GM18508 (cell line): ENCODE results near the gene ITGAL.
"Not testable (repeated sequence)": the region's sequence is repeated elsewhere in the genome, so short reads cannot be mapped to it uniquely, and the experiment has no call there.

Experiments used
- ATAC-seq: cut with Tn5 transposase; IDR thresholded peaks from one replicate; pipeline ENCODE4 v1.9.1; 2021; ENCODE audit warnings: moderate number of reproducible peaks; ENCODE audit not compliant: insufficient read depth, unreplicated experiment

ITGAL gene

DNA sequence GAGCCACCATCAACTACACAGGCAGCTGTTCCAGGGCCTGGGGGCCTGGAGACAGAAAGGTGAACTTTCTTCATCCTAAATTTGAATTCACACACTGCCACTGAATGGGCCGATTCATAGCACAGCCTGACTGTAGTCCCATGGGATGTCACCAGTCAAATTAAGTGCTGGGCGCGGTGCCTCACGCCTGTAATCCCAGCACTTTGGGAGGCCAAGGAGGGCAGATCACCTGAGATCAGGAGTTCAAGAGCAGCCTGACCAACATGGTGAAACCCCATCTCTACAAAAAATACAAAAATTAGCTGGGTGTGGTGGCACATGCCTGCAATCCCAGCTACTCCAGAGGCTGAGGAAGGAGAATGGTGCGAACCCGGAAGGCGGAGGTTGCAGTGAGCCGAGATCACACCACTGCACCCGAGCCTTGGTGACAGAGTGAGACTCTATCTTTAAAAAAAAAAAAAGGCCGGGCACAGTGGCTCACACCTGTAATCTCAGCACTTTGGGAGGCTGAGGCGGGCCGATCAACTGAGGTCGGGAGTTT, 67.5 kb downstream of the ITGAL start:
- not testable (repeated sequence) for ATAC-seq

DNA sequence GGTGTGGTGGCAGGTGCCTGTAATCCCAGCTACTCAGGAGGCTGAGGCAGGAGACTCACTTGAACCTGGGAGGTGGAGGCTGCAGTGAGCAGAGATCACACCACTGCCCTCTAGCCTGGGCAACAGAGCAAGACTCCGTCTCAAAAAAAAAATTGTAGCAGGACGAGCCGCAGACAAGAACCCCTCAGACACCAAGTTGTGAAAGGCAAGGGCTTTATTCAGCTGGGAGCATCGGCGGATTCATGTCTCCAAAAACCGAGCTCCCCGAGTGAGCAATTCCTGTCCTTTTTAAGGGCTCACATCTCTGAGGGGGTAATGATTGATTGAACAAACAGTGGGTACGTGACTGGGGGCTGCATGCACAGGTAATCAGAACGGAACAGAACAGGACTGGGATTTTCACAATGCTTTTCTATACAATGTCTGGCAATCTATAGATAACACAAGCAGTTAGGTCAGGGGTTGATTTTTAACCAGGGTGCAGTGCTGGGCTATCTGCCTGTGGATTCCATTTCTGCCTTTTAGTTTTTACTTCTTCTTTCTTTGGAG, 68.4 kb downstream of the ITGAL start:
- ATAC-seq, result not testable (repeated sequence)

DNA sequence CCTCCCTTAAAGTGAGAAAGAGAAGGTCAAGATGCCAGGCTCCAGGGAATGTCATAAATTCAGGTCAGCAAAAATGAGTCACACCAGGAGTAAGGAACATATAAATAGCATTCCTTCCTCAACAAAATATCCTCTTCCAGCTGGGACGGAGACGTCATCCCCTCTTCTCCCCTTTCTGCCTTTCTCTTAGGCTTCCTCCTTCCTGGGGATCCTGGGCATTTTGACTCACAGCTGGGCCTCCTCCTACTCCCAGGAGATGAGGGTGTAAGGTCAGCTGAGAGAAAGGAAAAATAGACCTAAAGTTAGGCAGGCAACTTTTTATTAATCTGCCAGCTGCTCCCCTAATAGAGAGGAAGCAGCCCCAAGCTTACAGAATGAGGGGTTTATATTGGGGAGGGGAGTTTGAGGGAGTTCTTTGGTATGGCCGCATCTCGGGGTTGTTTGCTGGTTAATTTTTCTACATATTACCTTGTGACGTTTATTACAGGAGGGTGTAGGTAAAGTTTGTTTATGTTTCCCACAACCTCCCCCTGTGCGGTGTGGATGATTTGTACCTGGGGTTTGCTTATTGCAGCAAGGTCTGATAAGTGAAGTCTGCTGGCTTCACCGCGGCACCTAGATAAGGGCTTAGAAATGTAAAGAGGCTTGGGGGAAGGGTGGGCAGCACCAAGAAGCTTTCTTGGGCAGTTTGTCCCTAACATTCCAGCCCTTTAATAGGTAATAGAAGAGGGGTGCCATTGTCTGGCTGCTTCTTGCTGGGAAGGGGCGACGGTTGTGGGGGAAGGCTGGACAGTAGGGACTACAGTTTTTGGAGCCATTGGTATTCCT, 69.2 kb downstream of the ITGAL start:
- no peak for ATAC-seq

DNA sequence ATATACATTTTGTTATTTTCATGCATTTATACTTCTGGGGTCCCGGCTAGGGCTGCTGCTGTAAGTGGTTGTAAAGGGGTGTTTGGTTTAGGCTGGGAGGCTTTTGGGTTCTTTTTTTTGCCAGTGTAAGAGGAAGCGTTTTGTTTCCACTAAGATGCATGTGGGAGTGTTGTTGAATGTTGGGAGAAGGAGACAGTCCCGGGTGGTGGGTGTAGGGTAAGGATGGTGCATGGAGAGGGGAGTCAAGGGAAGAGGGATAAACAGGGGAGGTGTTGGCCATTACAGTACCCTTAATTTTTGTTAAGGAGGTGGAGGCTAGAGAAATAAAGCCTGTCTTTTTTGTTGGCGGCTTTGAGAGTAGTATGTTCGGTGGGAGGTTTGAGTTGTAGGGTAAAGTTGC, 70.5 kb downstream of the ITGAL start:
- no peak for ATAC-seq

DNA sequence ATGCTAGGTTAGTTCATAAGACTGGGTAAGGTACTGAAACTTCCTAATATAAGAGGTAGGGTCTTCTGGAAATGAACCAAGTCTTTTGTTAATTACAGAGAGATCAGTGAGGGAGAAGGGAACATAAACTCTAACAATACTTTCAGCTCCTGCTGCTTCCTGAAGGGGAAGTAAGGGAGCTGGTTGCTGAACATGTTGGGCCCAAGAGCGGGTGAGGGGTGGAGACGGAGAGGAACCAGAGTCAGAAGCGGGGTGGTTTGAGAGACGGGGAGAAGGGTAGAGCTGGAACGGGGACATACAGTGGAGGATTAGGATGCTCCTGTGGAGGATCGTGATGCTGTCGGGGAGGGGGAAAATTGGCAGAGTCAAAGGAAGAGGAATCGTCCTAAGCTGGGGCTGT, 73.6 kb downstream of the ITGAL start:
- no peak for ATAC-seq

DNA sequence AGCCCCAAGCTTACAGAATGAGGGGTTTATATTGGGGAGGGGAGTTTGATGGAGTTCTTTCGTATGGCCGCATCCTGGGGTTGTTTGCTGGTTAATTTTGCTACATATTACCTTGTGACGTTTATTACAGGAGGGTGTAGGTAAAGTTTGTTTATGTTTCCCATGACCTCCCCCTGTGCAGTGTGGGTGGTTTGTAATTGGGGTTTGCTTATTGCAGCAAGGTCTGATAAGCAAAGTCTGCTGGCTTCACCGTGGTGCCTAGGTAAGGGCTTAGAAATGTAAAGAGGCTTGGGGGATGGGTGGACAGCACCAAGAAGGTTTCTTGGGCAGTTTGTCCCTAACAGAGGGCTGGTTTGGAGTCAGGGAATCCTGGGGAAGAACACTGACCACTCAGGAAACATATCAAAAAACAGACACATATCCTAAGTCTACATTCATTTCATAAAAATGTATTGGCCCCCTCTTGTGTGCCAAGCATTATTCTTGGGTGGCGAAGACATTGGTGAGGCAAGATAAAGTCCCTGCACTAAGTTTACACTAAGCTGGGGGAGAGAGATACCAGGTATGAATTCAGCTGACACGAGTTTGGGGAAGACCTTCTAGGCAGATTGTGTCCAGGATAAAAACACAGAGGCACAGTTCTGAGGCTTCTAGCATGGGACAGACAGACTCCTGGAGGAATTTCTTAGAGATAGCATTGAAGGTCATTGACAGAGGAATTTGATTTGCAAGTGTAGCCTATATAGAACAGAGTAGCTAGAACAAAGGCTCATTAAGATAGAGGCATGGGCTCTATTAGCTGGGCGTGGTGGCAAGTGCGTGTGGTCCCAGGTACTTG, 76.1 kb downstream of the ITGAL start:
- ATAC-seq, result no peak

DNA sequence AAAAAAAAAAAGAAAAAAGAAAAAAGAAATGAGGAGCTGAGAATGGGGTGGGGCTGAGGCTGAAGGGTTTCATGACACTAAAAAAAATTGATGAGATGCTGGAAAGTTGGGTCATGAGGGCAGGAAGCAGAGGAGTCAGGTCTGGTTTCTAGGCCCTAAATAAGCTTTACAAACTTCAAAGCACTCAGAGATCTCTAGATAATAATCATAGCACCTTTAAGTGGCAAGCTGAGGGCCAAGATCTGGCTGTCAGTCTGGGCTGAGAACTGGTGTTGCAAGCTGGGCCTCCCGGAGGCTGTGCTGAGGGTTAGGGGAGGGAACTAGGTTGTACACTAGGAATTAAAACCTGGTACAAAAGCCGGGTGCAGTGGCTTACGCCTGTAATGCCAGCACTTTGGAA, 79.2 kb downstream of the ITGAL start:
- no peak for ATAC-seq

DNA sequence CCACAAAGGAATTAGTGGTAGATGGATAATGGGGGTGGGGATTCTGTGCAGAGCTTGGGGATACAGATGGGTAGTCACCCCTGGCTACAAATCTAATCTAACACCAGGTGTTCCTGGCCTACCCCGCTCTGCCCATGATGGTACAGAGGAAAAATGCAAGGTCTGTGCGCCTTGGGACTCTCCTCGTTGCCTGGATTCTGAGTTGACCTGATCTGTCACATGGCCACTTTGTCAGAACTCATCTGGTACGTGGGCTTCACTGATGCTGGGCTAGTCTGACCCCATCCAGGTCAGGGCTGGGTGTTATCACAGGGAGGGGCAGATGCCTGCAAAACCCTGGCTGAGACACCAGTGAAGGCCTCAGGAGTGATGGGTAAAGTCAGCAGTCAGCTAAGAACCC, 80.4 kb downstream of the ITGAL start:
- ATAC-seq, result no peak

DNA sequence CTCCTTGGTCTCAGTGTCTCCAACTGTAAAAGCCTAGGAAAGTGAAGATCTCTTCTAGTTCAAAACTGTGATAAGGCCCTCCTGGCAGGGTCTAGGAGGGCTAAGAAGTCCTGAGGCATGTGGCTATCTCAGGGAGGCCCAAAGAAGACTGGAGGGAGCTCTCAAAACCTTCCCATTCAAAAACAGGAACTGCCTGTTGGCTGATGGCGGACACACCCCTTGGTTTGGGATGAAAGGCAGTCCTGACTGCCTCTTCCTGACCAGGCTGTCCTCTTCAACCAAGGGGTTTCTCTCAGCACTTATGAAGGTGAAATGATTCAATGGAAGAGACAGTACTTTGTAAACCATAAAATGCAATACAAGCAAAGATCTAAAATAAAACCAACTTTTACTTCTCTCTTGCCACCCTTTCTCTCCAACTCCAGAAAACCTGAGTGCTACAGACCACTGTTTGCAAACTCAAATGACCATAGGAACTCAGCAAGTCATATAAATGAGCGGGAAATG, 80.9 kb downstream of the ITGAL start:
- ATAC-seq, result no peak

DNA sequence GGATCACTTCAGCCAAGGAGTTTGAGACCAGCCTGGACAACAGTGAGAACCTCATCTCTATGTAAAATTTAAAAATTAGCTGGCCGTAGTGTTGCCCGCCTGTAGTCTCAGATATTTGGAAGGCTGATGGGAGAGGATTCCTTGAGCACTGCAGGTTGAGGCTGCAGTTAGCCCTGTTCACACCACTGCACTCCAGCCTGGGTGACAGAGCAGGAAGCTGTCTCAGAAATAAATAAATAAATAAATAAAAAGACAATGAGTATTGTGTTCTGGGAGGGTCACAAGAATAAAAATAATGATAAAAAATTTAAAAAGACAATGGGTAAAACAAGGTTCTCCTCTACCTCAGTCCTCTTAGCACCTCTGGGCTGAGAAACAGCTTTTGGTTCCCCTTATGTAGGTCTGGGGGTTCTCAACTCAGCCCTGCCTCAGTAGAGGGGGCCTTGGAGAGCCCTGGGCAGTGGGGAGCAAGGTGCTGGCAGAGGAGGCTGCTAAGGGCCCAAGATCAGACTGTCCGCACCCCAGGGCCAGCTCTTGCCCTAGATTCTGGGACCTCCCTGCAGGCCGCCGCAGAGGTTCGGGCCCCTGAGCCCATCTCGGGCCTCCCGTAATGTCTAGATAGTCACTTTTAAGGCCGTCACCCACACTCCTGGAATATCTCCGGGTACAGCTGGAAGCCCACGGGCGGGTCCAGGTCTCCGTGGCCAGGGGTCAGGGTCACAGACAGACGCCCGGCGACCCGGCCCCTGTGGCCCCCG, 82.2 kb downstream of the ITGAL start:
- no peak for ATAC-seq

DNA sequence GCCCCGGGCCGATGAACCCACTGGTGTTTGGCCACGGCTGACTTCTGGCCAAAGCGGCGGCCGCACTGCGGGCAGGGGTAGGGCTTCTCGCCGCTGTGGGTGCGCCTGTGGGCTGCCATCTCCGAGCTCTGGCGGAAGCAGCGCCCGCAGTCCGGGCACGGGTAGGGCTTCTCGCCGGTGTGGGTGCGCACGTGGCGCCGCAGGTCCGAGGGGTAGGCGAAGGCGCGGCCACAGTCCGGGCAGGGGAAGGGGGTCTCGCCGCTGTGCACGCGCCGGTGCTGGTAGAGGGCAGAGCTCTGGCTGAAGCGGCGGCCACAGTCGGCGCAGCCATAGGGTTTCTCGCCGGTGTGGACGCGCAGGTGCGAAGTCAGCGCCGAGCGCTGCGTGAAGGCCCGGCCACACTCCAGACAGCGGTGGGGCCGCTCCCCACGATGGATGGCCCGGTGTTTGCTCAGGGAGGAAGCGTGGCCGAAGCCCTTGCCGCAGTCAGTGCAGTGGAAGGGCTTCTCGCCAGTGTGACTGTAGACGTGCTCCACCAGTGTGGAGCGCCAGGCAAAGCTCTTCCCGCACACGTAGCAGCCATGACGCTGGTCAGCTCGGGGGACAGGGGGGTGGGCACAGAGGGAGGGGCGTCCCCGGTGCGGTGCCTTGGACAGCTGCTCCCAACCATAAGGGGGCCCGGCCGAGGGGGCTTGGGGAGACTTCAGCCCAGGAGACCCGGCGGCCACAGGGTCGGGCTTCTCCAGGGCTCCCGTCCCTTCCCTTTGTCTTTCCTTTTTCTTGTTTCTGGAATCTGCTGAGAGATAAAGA, 83.0 kb downstream of the ITGAL start:
- no peak for ATAC-seq

DNA sequence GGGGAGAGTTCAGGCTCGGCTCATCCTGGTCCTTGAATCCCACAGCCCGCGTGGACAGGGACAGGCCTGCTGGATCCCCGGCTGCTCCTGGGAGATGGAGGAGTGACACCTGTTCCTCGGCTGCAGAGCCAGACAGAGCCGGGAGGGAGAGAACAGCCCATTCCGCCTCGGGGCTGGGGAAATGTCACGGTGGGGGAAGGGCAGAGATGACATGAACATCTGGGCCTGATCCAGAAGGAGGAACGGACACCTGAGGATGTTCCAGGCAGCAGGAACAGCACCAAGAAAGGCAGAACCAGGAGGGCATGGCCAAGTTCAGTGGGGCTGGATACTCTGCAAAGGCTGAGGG, 83.6 kb downstream of the ITGAL start:
- ATAC-seq, result no peak

DNA sequence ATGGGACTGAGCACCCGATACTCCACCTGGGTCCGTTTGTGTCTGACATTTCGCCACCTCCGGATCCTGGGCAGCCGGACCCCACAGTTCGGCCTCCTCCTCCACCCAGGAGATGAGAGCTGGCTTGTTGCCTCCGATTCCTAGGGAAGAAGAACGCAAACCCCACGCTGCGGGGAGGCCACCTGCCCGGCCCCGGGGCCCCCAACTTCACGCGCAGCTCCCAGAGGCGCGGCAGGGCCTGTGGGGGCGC, 85.1 kb downstream of the ITGAL start:
- no peak for ATAC-seq

DNA sequence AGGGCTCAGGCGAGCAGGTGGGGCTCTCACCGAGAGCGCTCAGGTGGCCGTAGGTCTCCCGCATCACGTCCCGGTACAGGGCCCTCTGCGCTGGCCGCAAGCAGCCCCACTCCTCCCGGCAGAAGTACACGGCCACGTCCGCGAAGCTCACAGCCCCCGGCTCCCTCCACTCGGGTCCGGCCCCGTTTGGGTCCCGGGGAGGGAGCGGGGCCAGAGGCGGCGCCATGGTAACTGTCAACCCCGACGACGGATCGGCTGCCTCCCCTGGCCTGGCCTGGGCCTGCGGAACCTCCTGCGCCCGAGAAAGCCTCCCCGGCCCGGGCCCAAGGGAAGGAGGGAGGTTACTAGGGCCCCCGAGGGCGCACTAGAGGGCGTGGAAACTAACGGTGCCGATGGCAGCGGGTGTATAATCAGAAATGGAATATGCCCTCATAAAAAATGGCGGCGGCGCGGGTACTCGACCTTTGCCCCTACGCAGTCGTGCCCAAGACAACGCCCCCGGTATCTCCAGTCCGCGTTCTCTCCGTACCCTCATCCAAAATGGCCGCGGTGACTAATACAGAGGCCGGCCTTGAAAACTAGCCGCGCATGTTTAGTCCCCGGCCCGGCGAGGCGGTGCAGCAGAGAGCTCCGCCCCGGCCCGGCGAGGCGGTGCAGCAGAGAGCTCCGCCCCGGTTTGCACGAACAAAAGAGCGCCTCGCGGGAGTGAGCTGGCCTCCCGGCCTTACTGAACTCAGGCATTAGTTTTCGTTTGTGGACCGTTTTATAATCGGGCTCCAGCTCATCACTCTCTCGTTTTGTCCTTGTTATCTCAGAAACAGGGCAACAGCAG, 85.6 kb downstream of the ITGAL start, which contains the start of gene ZNF764:
Gene ZNF764, minus strand, starts transcription at position 418 of the 832 bp plus-strand sequence. Its CDS starts 192 bp downstream, at position 226.
- ATAC-seq, result peak; percentile 52

DNA sequence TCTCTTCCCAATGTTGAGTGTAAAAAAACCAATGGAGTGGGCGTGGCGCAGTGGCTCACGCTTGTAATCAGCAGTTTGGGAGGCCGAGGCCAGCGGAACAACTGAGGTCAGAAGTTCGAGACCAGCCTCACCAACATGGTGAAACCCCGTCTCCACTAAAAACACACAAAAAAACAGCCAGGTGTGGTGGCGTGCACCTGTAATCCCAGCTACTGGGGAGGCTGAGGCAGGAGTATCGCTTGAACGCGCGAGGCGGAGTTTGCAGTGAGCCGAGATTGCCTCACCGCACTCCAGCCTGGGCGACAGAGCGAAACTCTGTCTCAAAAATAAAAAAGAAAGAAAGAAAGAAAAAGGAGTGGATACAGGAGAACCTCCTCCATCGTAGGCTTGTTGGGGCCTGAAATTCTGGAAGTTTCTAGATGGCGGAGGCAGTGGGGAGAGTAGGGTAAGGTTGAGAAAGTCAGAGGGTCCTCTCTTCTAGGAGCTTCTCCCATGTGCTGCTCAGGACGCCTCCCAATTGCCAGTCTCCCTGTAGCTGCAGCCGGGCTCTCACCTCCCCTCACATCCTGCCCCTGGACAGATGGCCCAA, 86.3 kb downstream of the ITGAL start:
- no peak for ATAC-seq

DNA sequence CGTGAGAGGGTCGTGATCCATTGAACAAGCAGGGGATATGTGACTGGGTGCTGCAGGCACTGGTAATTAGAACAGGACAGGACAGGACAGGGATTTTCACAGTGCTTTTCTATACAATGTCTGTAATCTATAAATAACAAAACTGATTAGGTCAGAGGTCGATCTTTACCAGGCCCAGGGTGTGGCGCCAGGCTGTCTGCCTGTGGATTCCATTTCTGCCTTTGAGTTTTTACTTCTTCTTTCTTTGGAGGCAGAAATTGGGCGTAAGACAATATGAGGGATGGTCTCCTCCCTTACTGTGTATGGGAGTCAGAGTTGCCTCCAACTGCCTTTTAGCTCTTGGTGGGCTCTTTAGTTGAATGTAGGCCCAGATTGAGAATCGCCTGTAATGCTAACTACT, 87.1 kb downstream of the ITGAL start:
- ATAC-seq, result no peak

DNA sequence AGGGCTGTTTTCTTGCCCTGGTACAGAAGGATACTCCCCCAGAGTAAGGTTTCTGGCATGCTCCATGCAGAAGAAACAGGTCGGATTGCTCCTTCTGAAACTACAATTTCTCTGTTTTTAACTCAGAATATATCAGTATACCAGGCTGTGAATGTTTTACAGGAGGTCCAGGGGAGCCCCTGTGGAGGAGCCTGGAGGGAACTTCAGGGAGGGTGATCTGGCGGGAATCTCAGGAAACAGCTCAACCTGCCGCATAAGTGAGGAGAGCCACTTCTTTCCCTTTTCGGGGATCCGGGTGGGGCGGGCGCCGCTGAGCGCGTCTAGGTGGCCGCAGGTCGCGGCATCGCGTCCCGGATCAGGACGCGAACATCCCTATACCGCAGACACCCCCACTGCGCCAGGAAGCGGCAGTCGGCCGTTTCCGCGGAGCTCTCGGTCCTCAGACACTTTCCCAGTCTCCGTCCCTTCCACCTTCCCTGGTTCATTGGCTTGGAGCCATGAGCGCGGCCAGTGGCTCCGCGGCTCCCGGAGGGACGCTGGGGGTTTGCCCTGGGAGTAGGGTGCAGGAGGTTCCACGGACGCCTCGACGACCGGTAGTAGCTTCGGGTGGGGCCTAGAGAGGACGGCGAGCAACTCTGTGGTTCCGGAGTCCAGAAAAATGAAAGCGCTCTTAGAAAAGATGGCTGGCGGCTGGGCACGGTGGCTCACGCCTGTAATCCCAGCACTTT, 88.7 kb downstream of the ITGAL start:
- no peak for ATAC-seq

DNA sequence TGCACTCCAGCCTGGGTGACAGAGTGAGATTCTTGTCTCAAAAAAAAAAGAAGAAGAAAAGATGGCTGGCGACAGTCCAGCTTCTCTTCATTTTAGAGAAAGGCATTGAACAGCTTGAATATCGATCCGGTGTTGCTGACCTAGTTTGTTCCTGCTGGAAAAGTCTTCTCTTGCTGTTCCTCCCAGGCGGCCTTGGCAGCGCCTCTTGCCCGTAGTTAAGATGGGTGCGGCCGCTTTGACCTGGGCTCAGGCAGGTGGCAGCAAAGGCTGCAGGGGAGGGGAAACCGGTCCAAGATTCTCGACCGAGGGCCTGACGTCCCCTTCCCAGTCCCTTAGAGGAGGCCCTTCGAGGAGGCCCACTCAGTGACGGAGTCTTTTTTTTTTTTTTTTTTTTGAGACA, 89.5 kb downstream of the ITGAL start:
- ATAC-seq, result no peak
